DMS153 treated with DMSO at 0.1 percent for 48 hours (cell line): ENCODE data around the gene EHD3.

Experiments
- DNase-seq: peaks from one replicate; lab custom pipeline; 2025; ENCODE audit not compliant: unreplicated experiment; lab: John Stamatoyannopoulos, UW

EHD3 gene

GRCh38 chr2:31254237-31255203 lies 20.6 kb downstream of the EHD3 start:
- DNase-seq: no peak

DNA sequence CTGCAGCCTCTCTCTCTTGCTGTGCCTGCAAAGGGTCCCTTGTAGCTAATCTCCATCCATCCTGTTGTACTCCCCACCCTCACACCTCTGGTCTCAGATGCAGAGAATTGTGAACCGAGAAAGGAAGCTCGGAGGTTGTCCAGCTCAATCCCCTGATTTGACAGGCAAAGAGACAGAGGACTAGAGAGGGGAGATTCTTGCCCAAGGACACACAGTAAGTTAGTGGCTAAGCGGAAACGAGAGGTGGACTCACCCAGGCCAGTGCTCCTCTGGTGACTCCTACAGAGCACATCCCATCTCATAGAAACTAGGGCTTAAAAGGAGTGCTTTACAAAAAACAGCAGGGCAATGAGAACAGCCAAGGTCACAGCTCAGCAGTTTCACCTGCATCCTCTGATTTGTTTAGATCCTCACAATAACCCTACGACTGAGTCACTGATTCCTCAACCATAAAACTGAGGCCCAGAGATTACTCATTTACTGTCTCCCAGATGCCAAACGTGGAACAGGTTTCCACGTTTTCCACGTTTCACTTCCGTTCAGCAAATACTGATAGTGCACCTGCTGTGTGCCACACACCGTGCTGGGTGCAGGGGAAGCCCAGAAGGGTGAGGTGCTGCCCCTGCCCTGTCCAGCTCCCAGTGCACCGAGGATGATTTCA lies 22.1 kb downstream of the EHD3 start:
- DNase-seq: no peak

- no peak for DNase-seq
Observed at GRCh38 chr2:31256611-31257382, 22.8 kb downstream of the EHD3 start.

GRCh38 chr2:31258351-31258750 lies 24.4 kb downstream of the EHD3 start:
- DNase-seq: no peak

DNA sequence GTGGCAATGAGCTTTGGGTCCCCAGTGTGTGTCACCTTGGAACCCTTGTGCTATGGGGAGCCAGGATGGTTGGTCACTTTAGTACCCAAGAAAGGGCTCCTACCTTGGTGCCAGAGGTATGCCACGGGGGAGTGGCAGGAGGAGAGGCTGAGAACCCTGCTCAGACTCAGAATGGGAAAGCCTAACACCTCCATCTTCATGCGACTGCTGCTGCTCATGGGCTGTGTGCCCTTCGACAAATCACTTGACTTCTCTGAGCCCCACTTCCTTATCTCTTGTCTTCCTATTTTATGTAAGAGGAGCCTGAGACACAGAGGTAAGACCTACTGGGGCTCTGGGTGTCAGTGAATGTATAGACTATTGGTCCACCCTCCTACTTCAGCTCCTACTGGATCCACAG lies 25.1 kb downstream of the EHD3 start:
- no peak for DNase-seq

DNA sequence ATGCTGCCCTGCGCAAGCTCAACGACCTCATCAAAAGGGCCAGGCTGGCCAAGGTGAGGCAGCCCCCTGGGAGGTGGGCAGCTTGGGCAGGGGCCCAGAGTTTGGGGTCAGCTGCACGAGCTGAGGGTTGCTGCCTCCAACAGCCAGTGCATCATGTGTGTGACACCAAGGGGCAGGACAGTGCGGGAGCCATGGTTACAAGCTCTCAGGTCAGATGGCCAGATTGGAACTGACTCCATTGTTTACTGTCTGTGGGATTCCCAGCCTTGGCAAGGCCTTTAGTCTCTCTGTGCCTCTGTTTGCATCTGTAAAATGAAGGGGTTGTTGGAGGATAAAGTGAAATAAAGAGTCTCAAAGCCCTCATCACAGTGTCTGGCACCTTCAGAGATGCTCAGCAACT lies 26.9 kb downstream of the EHD3 start:
- no peak for DNase-seq

DNA sequence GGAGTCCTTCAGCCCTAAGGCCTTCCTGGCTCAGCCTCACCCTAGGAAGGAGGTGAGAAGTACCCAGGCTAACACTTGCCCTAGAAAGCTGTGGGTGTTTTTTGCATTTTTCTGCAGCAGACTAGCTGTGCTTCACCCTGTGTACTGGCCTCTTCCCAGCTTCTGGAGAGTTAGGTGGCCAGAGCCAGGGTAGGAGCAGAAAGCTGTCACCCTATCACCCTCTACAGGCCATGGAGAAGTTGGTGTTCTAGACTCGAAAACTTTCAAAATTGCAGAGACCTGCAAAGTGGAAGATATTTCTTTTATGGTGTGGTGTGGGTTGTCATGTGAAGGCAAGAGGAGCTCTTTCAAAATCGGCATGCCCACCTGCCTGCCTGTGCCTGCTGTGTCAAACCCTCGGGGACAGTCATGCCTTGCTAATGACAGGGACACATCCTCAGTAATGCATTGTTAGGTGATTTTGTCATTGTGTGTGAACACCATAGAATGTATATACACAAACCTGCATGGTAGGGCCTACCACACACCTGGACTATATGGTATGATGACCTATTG lies 29.8 kb downstream of the EHD3 start:
- DNase-seq: no peak

GRCh38 chr2:31265234-31265633 lies 31.3 kb downstream of the EHD3 start:
- no peak for DNase-seq

DNA sequence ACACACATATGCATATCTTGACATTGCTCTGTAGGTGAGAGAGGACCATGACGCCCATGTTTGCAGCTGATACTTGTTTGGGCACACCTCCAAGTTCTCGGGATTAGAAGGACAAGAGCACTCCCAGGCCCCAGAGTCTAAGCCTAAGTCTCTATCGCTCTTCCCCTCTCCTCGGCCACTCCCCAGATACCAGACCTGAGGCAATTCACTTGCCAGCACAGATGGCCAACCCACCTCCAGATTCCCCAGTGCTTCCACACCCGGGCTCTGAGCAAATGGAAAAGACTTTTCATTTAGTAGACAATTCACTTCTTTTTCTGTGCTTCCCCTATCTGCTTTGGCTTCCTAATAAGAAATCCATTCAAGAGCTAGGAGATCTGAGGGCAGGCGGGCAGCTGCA lies 32.9 kb downstream of the EHD3 start:
- DNase-seq: no peak

DNA sequence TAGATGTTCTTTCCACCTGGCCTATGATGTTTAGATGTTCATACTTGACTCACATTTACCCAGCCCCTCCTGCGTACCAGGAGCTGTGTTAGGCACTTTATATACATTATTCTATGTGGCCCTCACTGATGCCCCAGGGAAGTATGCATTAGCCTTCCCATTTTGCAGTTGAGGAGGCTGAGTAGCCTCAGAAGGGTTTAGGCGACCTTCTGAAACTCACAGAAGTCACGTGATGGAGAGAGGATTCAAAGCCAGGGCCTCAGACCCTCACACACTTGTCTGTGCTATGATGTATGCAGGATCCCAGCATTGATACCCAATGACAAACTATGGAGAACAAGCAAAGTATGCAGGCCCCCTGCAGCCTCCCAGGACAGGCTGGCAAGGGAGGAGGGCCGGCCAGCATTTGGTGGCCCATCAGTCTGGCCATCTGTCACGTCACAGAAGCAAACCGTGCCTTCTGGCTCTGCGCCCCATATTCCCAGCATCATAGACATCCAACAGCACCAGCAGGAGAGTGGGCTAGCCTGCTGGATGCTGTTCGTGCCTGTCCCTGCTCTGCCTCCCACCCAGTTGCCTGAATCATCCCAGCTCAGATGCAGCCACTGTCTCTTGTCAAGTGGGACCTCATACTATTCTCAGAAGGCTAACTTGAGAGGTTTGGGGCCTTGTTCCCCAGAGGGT lies 33.6 kb downstream of the EHD3 start:
- DNase-seq: no peak

- no peak for DNase-seq
Observed at GRCh38 chr2:31268344-31268743, 34.4 kb downstream of the EHD3 start.

DNA sequence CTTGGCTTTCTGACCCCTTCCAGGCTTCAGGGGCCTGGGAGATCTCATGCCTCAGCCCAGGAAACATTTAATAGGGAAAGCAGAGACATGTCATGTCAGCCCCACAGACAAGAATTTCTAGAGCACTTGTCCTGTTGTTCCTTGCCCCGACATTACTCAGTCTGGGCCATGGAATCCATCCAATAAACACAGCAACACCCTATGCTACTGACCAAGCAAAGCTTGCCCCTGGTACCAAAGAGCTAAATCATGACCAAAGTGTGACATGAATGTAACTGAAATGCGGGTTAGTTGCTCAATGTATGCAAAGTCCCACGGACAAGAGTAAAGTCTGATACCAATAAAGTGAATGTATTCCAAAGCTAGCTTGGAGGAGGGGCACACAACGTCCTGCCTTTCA lies 35.1 kb downstream of the EHD3 start:
- no peak for DNase-seq

- no peak for DNase-seq
Observed at GRCh38 chr2:31270131-31270530, 36.2 kb downstream of the EHD3 start.

GRCh38 chr2:31270822-31271231 lies 36.9 kb downstream of the EHD3 start:
- DNase-seq: no peak

- no peak for DNase-seq
Observed at GRCh38 chr2:31271851-31272267, 37.9 kb downstream of the EHD3 start.

DNA sequence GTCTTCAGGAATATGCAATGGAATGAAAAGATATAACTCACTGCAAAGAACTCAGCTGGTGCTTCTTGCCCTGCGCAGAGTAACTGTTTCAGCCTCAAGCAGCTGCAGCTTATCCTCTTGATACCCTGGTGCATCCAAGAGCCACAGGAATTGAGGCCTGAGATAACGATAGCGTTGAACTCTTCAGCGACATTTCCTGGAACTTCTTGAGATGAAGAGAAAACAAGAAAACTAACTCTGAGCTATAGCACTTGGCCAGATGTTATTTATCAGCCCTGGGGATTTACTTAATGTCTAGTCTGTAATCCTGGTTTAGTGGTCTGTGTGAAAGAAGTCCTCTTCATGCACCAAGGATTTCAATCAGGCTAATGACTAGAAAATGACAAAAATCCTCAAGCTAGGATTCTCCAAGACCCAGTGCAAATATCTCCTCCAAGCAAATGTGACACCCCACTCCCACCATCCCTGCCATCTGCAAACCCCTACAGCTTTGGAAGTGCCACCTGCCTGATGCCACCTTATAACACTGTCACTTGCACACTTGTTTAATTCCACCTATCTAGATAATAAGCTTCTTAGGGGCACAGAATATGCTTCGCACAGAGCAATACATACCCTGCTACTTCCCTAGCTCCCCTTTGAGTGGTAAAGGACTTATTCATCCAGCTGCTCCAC lies 40.6 kb downstream of the EHD3 start:
- DNase-seq: no peak

DNA sequence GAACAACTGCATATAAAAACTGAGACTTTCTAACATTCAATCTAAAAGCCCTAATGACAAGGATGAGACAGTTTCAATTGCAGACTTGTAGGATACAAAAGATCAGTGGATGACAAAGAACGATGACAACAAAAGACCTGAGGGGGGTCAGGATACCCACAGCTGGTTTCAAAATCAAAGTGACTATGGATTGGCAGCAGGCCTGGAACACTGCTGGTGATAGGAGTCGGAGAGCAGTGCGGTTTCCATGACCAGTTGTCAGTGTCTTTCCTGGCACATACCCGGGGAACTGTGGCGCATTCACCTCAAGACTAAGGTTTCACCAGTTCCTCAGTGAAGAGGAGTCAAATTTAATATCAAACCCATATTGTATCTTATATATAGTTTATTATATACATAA lies 42.0 kb downstream of the EHD3 start:
- no peak for DNase-seq

GRCh38 chr2:31277621-31278020 lies 43.7 kb downstream of the EHD3 start:
- no peak for DNase-seq

- DNase-seq: no peak
Observed at GRCh38 chr2:31282634-31283033, 48.7 kb downstream of the EHD3 start.
